IMR-90 (cell line): ENCODE results near the gene GLS. TPM values are rescaled to one million over a fixed set of nuclear protein-coding genes. Genes with fewer than 3 reads are reported as not detected.

Source experiments
- ATAC-seq: fragments of 200-7000 bp; cut with Tn5 transposase; 2 replicates; pipeline ENCODE4 v1.9.1; 2020; ENCODE audit warnings: low read depth, mild to moderate bottlenecking, moderate library complexity
- BruUV-seq: library from RNA; stranded (reverse); fragments of 400-500 nt; replicated peaks from 2 replicates; lab custom pipeline; 2021; lab: Mats Ljungman, UMichigan
- CTCF ChIA-PET: fragments of 300-600 bp; formaldehyde crosslinking; extraction: SDS; loops from one replicate; lab custom pipeline; 2021; ENCODE audit warnings: antibody characterized with exemption; lab: Yijun Ruan, JAX
- POLR2A ChIA-PET: fragments of 300-600 bp; sonication (Branson Sonifier 250); formaldehyde crosslinking; loops from one replicate; lab custom pipeline; 2022; ENCODE audit warnings: antibody characterized with exemption; ENCODE audit not compliant: unreplicated experiment; lab: Charles Lee
- DNase-seq: peaks from one replicate; pipeline ENCODE4 v3.0.0; 2013
- H2AFZ ChIP-seq: replicated peaks from 2 replicates; pipeline ENCODE3; 2013; ENCODE audit warnings: low read length, mild to moderate bottlenecking; ENCODE audit not compliant: poor library complexity
- H2AK5ac ChIP-seq: 2 replicates; pipeline ENCODE4 v1.6.1; 2013; ENCODE audit warnings: low read depth, low read length, inconsistent platforms
- H2AK9ac ChIP-seq: replicated peaks from 2 replicates; pipeline ENCODE3; 2013; ENCODE audit warnings: mild to moderate bottlenecking, low read depth, low read length, moderate library complexity; ENCODE audit not compliant: poor library complexity
- H2BK120ac ChIP-seq: 2 replicates; pipeline ENCODE4 v1.6.1; 2013; ENCODE audit warnings: low read depth, low read length, inconsistent platforms
- H2BK15ac ChIP-seq: 3 replicates; pipeline ENCODE4 v1.6.1; 2013; ENCODE audit warnings: low read depth, low read length, inconsistent platforms
- H2BK20ac ChIP-seq: 2 replicates; pipeline ENCODE4 v1.6.1; 2013; ENCODE audit warnings: low read depth, mild to moderate bottlenecking, inconsistent platforms, low read length, moderate library complexity
- H2BK5ac ChIP-seq: 2 replicates; pipeline ENCODE4 v1.6.1; 2013; ENCODE audit warnings: mild to moderate bottlenecking, low read depth, low read length, inconsistent platforms; ENCODE audit not compliant: poor library complexity, severe bottlenecking
- H3K14ac ChIP-seq: replicated peaks from 2 replicates; pipeline ENCODE4 v1.6.1; 2013; ENCODE audit warnings: low read depth, low read length, inconsistent platforms
- H3K18ac ChIP-seq: 2 replicates; pipeline ENCODE4 v1.6.1; 2013; ENCODE audit warnings: low read depth, low read length, control low read depth
- H3K23ac ChIP-seq: 2 replicates; pipeline ENCODE4 v1.6.1; 2013; ENCODE audit warnings: low read depth, low read length, inconsistent platforms
- H3K27ac ChIP-seq: 2 replicates; pipeline ENCODE4 v1.5.1; 2013; ENCODE audit warnings: mild to moderate bottlenecking, control low read depth, low read length; ENCODE audit not compliant: insufficient read depth
- H3K27me3 ChIP-seq: 2 replicates; pipeline ENCODE4 v1.6.1; 2013; ENCODE audit warnings: low read length; ENCODE audit not compliant: control insufficient read depth, insufficient read depth
- H3K36me3 ChIP-seq: 2 replicates; pipeline ENCODE4 v1.6.1; 2013; ENCODE audit warnings: low read length, mixed read lengths; ENCODE audit not compliant: control insufficient read depth, insufficient read depth
- H3K4ac ChIP-seq: 2 replicates; pipeline ENCODE4 v1.6.1; 2013; ENCODE audit warnings: low read depth, low read length, inconsistent platforms
- H3K4me1 ChIP-seq: 2 replicates; pipeline ENCODE4 v1.6.1; 2013; ENCODE audit warnings: low read length, mixed read lengths; ENCODE audit not compliant: control insufficient read depth, insufficient read depth
- H3K4me2 ChIP-seq: 2 replicates; pipeline ENCODE4 v1.6.1; 2013; ENCODE audit warnings: low read depth, mild to moderate bottlenecking, control low read depth, low read length, moderate library complexity
- H3K4me3 ChIP-seq: 2 replicates; pipeline ENCODE4 v1.5.1; 2013; ENCODE audit warnings: low read depth, mild to moderate bottlenecking, control low read depth, low read length, moderate library complexity; ENCODE audit not compliant: insufficient read depth
- H3K56ac ChIP-seq: 2 replicates; pipeline ENCODE4 v1.6.1; 2013; ENCODE audit warnings: low read length, inconsistent platforms; ENCODE audit not compliant: insufficient read depth; ENCODE audit errors: extremely low read depth
- H3K79me1 ChIP-seq, 2 experiments: 2 replicates each; pipeline ENCODE4 v1.6.1; 2013; ENCODE audit warnings: low read length in 2 of 2, inconsistent platforms in 1 of 2, low read depth in 1 of 2
- H3K9ac ChIP-seq: 2 replicates; pipeline ENCODE4 v1.6.1; 2013; ENCODE audit warnings: low read depth, low read length, control low read depth
- H3K9me1 ChIP-seq: 2 replicates; pipeline ENCODE4 v1.6.1; 2013; ENCODE audit warnings: low read length, inconsistent platforms; ENCODE audit not compliant: insufficient read depth
- H3K9me3 ChIP-seq: 2 replicates; pipeline ENCODE4 v1.6.1; 2013; ENCODE audit warnings: low read length; ENCODE audit not compliant: control insufficient read depth, insufficient read depth
- H4K20me1 ChIP-seq: 2 replicates; pipeline ENCODE4 v1.6.1; 2013; ENCODE audit warnings: low read length, inconsistent platforms; ENCODE audit not compliant: insufficient read depth
- H4K5ac ChIP-seq: 2 replicates; pipeline ENCODE4 v1.6.1; 2013; ENCODE audit warnings: mild to moderate bottlenecking, low read depth, low read length, control low read depth
- H4K8ac ChIP-seq, 2 experiments: 2 replicates each; pipeline ENCODE4 v1.6.1; 2013; ENCODE audit warnings: low read depth in 2 of 2, low read length in 2 of 2, control low read depth in 1 of 2, inconsistent platforms in 1 of 2
- H4K91ac ChIP-seq: 2 replicates; pipeline ENCODE4 v1.6.1; 2013; ENCODE audit warnings: low read depth, low read length, inconsistent platforms; ENCODE audit not compliant: insufficient read depth
- CHD1 ChIP-seq: IDR thresholded peaks from 2 replicates; pipeline ENCODE4 v1.6.1; 2012; ENCODE audit warnings: low read depth, low read length, improper control_type of control experiment
- FOS ChIP-seq: fragments of 150-350 bp; IDR thresholded peaks from 2 replicates; pipeline ENCODE4 v1.6.1; 2016; ENCODE audit warnings: low read depth, low read length
- POLR2A ChIP-seq: IDR thresholded peaks from 2 replicates; pipeline ENCODE4 v1.6.1; 2012; ENCODE audit warnings: mild to moderate bottlenecking, low read depth, low read length
- RCOR1 ChIP-seq: IDR thresholded peaks from 2 replicates; pipeline ENCODE4 v1.6.1; 2012; ENCODE audit warnings: mild to moderate bottlenecking, low read length, improper control_type of control experiment; ENCODE audit not compliant: insufficient replicate concordance
- SMC3 ChIP-seq: fragments of 150-350 bp; IDR thresholded peaks from 2 replicates; pipeline ENCODE4 v1.6.1; 2016; ENCODE audit warnings: low read depth, mild to moderate bottlenecking, antibody characterized with exemption, low read length, moderate library complexity
- USF2 ChIP-seq: fragments of 150-350 bp; IDR thresholded peaks from 2 replicates; pipeline ENCODE4 v1.6.1; 2017; ENCODE audit warnings: mild to moderate bottlenecking, antibody characterized with exemption, low read length, low read depth
- WGBS, 2 experiments: methylation state at CpG; one replicate each; pipeline versions ENCODE4 v1.1.5 to v1.1.7; 2013; ENCODE audit warnings: missing lambda C conversion rate in 2 of 2; ENCODE audit not compliant: insufficient read length in 1 of 2; ENCODE audit errors: extremely low coverage in 2 of 2; 5-methylcytosine and 5-hydroxymethylcytosine counted together
- dilution Hi-C: fragments of 300-500 bp; cut with HindIII; formaldehyde crosslinking; loops from one replicate; pipeline ENCODE4 v1.14.3; 2018; ENCODE audit warnings: low sequenced_read_pairs; ENCODE audit not compliant: unreplicated experiment
- in situ Hi-C: fragments of 300-500 bp; cut with MboI; formaldehyde crosslinking; loops from 3 replicates; pipeline ENCODE4 v1.14.3; 2019; ENCODE audit warnings: low sequenced_read_pairs, inconsistent platforms, mixed read lengths
- intact Hi-C: fragments of 100-400 bp; cut with micrococcal nuclease; formaldehyde crosslinking; loops from 2 replicates; pipeline ENCODE4 v1.10.0; 2022
- polyA plus RNA-seq, 3 experiments: library from polyadenylated mRNA; depleted of rRNA; stranded (reverse); fragments of >200 nt; gene quantifications; 2 replicates each; pipeline ENCODE4 v1.2.3, GENCODE V29; 2012; ENCODE audit warnings: low replicate concordance in 1 of 3
- total RNA-seq: library from RNA; depleted of rRNA; stranded (reverse); fragments of >200 nt; gene quantifications from 2 replicates; pipeline ENCODE4 v1.2.3, GENCODE V29; 2012
- TF ChIP-seq, protein P1 (sequence below): conservative IDR thresholded peaks from 2 replicates; pipeline ENCODE4 v1.5.1; 2012; ENCODE audit warnings: mild to moderate bottlenecking, low read depth, low read length, improper control_type of control experiment
- TF ChIP-seq, protein P2 (sequence below): fragments of 150-350 bp; IDR thresholded peaks from 2 replicates; pipeline ENCODE4 v1.6.1; 2016; ENCODE audit warnings: low read depth, mild to moderate bottlenecking, low read length, moderate library complexity, borderline replicate concordance

GLS gene
- total and polyA plus RNA-seq, 2 of the 4 experiments (the other 2 are of a cell fraction) = 87.5 to 130 TPM

DNA sequence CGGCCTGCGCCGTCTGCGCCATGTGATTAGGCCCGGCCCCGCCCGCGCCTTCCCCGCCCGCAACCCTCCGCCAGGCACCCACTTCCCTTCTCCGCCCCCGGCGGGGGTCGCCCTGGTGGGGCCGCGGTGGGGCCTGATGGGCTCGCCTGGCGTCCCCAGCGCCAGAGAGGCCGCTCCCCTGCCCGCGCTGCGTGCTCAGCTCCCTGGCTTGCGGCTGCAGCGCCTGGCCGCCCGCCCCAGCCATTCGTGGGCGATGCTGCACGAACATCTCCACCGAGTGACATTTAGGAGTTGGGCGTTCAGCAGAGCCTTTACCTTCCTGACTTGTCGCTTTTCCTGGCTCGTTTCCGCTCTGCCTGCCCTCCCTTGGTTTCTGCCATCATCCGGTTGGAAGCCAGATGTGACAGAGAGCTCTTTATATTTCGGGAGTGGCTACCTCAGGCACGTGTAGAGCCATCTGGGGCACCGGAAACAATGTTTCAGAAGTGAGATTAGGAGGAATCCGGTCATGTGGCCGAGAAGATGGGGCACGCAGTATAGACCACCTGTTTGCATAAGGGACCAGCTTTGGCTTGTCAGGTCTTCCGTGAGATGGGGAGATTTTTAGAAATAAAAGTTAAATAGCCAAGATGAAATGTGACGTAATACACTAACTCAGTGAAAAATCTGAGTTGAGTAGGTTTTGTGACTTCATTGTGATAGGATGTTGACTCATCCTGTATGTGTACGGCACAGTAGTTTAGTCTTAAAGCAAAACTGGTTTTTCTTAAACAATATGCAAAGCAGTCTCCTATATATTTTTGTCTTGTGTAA is 1.2 kb downstream of the GLS start (continued):
- TF ChIP-seq, protein P1, sequence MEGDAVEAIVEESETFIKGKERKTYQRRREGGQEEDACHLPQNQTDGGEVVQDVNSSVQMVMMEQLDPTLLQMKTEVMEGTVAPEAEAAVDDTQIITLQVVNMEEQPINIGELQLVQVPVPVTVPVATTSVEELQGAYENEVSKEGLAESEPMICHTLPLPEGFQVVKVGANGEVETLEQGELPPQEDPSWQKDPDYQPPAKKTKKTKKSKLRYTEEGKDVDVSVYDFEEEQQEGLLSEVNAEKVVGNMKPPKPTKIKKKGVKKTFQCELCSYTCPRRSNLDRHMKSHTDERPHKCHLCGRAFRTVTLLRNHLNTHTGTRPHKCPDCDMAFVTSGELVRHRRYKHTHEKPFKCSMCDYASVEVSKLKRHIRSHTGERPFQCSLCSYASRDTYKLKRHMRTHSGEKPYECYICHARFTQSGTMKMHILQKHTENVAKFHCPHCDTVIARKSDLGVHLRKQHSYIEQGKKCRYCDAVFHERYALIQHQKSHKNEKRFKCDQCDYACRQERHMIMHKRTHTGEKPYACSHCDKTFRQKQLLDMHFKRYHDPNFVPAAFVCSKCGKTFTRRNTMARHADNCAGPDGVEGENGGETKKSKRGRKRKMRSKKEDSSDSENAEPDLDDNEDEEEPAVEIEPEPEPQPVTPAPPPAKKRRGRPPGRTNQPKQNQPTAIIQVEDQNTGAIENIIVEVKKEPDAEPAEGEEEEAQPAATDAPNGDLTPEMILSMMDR = no peak

- dilution Hi-C loops (no loop called here), intact Hi-C loops (loop anchor here (2.0 to 5.0 kb wide), 2 partner anchors 45 to 102 kb away; no protein-coding TSS in a partner anchor), in situ Hi-C loops (no loop called here)
- Histone ChIP-seq H4K5ac (no peak overlapping the region), H4K20me1 (peaks cover 52% of the 10 kb centered on the region; the same call in 1 of the 2 replicates), H3K27me3 (no peaks in the 10 kb centered on the region), H3K9ac (peak overlapping the region; percentile 71; the same call in 1 of the 2 replicates), H4K91ac (no peak overlapping the region), H3K56ac (peak overlapping the region; percentile 18), H2BK15ac (no peak overlapping the region), H2BK5ac (peak overlapping the region; percentile 91), H2BK20ac (no peak overlapping the region), H2BK120ac (no peak overlapping the region), H3K23ac (peak overlapping the region; percentile 7; the same call in 1 of the 2 replicates), H3K9me3 (no peaks in the 10 kb centered on the region), H3K79me1 (peaks cover 4 to 17% of the 10 kb centered on the region in 2 experiments; a peak in 2 of 4 replicates), H3K4me1 (peaks cover 3% of the 10 kb centered on the region; the same call in 1 of the 2 replicates), H3K36me3 (no peaks in the 10 kb centered on the region), H3K4ac (no peak overlapping the region), H3K9me1 (no peaks in the 10 kb centered on the region; the same call in 1 of the 2 replicates), H2AK5ac (no peak overlapping the region), H3K4me3 (peak overlapping the region; percentile 66), H2AFZ (no peak overlapping the region), H3K14ac (peak overlapping the region; percentile 39; the same call in 1 of the 2 replicates), H4K8ac (no peak overlapping the region; a peak in 1 of 4 replicates), H3K18ac (peak overlapping the region; percentile 17; the same call in 1 of the 2 replicates), H3K4me2 (peak overlapping the region; percentile 99), H2AK9ac (no peak overlapping the region), H3K27ac (peak overlapping the region; percentile 59; the same call in 1 of the 2 replicates)
- no TSS peak for BruUV-seq
- DNase-seq (no peak), ATAC-seq (no peak)
- no peak for TF ChIP-seq RCOR1
- TF ChIP-seq USF2 = no peak
- no peak for TF ChIP-seq POLR2A
- TF ChIP-seq CHD1 = no peak
- no peak for TF ChIP-seq FOS
- TF ChIP-seq SMC3 = no peak
- TF ChIP-seq, protein P2, sequence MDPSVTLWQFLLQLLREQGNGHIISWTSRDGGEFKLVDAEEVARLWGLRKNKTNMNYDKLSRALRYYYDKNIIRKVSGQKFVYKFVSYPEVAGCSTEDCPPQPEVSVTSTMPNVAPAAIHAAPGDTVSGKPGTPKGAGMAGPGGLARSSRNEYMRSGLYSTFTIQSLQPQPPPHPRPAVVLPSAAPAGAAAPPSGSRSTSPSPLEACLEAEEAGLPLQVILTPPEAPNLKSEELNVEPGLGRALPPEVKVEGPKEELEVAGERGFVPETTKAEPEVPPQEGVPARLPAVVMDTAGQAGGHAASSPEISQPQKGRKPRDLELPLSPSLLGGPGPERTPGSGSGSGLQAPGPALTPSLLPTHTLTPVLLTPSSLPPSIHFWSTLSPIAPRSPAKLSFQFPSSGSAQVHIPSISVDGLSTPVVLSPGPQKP = no peak
- WGBS, 2 experiments = no CpG with 5 or more reads among the region's 5 CpGs
- ChIA-PET POLR2A (interaction anchor here (0.7 to 1.3 kb wide), 4 partner anchors 24 to 129 kb away, joined by 3 to 6 read pairs (median 4); no protein-coding TSS in a partner anchor), CTCF (interaction anchor here (1.2 to 2.1 kb wide), 2 partner anchors 24 to 32 kb away, joined by 4 to 12 read pairs; no protein-coding TSS in a partner anchor)
These were observed 1.8 kb downstream of the GLS start for GRCh38 chr2:190882411-190882766.
